Measurements from ENCODE around the gene OR4D2. TPM values are rescaled to one million over a fixed set of nuclear protein-coding genes. Genes with fewer than 3 reads are reported as not detected.

The OR4D2 gene
- total and polyA plus RNA-seq, 2 of the 4 experiments (the other 2 are of a cell fraction), result not detected

GRCh38 chr17:58187063-58187462 lies 20.3 kb downstream of the OR4D2 start:
- Histone ChIP-seq H3K9ac (ENCODE audit: low read depth, low read length) (no peak overlapping the region), H2BK20ac (ENCODE audit: low read depth, low read length) (no peak overlapping the region), H3K23ac (ENCODE audit: low read depth, low read length) (no peak overlapping the region), H3K14ac (replicated peaks; ENCODE audit: low read depth, low read length) (no peak overlapping the region), H3K4ac (ENCODE audit: low read depth, low read length) (no peak overlapping the region), H3K4me3 (ENCODE audit: insufficient read depth, low read depth, low read length) (no peak overlapping the region), H3K36me3 (ENCODE audit: control insufficient read depth, insufficient read depth, low read length) (no peaks in the 10 kb centered on the region), H2BK120ac (ENCODE audit: low read depth, low read length) (no peak overlapping the region), H2BK15ac (ENCODE audit: low read depth, low read length) (no peak overlapping the region), H3K27me3 (ENCODE audit: control insufficient read depth, insufficient read depth, low read length) (peaks cover 10% of the 10 kb centered on the region), H2BK5ac (ENCODE audit: low read depth, low read length, poor library complexity, severe bottlenecking) (no peak overlapping the region), H4K8ac (ENCODE audit: low read depth in 2 of 2, low read length in 2 of 2) (no peak overlapping the region), H4K5ac (ENCODE audit: low read depth, low read length) (no peak overlapping the region), H2AK9ac (replicated peaks; ENCODE audit: low read depth, low read length, poor library complexity) (no peak overlapping the region), H3K18ac (ENCODE audit: low read depth, low read length) (no peak overlapping the region), H3K9me1 (ENCODE audit: insufficient read depth, low read length) (peaks cover 4% of the 10 kb centered on the region; the same call in 1 of the 2 replicates), H3K56ac (ENCODE audit: extremely low read depth, insufficient read depth, low read length) (no peak overlapping the region), H2AK5ac (ENCODE audit: low read depth, low read length) (no peak overlapping the region), H4K20me1 (ENCODE audit: insufficient read depth, low read length) (no peaks in the 10 kb centered on the region), H3K79me1 (ENCODE audit: low read depth in 1 of 2, low read length in 2 of 2) (no peaks in the 10 kb centered on the region), H3K9me3 (ENCODE audit: control insufficient read depth, insufficient read depth, low read length) (no peaks in the 10 kb centered on the region), H3K4me2 (ENCODE audit: low read depth, low read length) (no peak overlapping the region), H3K27ac (ENCODE audit: insufficient read depth, low read length) (no peak overlapping the region), H3K4me1 (ENCODE audit: control insufficient read depth, insufficient read depth, low read length) (no peaks in the 10 kb centered on the region), H4K91ac (ENCODE audit: insufficient read depth, low read depth, low read length) (no peak overlapping the region), H2AFZ (replicated peaks; ENCODE audit: low read length, poor library complexity) (no peak overlapping the region)
- dilution Hi-C loops (cut with HindIII; ENCODE audit: low sequenced_read_pairs, unreplicated experiment), result no loop called here
- DNase-seq (no peak), ATAC-seq (ENCODE audit: low read depth) (no peak)
- BruUV-seq (replicated peaks), result no TSS peak
- TF ChIP-seq MAFK (IDR thresholded peaks at IDR 0.05; ENCODE audit: low read depth, low read length) (no peak), RFX5 (IDR thresholded peaks at IDR 0.05; ENCODE audit: low read depth, low read length) (no peak), SMC3 (IDR thresholded peaks at IDR 0.05; ENCODE audit: low read depth, low read length) (no peak), ELK1 (IDR thresholded peaks at IDR 0.05; ENCODE audit: borderline replicate concordance, low read depth, low read length) (no peak), CEBPB (IDR thresholded peaks at IDR 0.05; ENCODE audit: low read depth, low read length) (no peak), RAD21 (IDR thresholded peaks at IDR 0.05; ENCODE audit: low read length) (no peak), MXI1 (IDR thresholded peaks at IDR 0.05; ENCODE audit: borderline replicate concordance, low read depth, low read length) (no peak), POLR2A (IDR thresholded peaks at IDR 0.05; ENCODE audit: low read depth, low read length) (no peak), NFE2L2 (IDR thresholded peaks at IDR 0.05; ENCODE audit: low read depth, low read length) (no peak), FOS (IDR thresholded peaks at IDR 0.05; ENCODE audit: low read depth, low read length) (no peak), USF2 (IDR thresholded peaks at IDR 0.05; ENCODE audit: low read depth, low read length) (no peak), RCOR1 (IDR thresholded peaks at IDR 0.05; ENCODE audit: insufficient replicate concordance, low read length) (no peak), MAZ (IDR thresholded peaks at IDR 0.05; ENCODE audit: borderline replicate concordance, low read depth, low read length) (no peak), CTCF (conservative IDR thresholded peaks at IDR 0.05; ENCODE audit: low read depth, low read length) (no peak), BHLHE40 (IDR thresholded peaks at IDR 0.05; ENCODE audit: low read depth, low read length) (no peak), CHD1 (IDR thresholded peaks at IDR 0.05; ENCODE audit: low read depth, low read length) (no peak)
- WGBS, 2 experiments (ENCODE audit: extremely low coverage in 2 of 2, insufficient read length in 1 of 2), result 85% methylated on average over 3 of the region's 6 CpGs; no CpG with 5 or more reads in 1 of the 2 experiments
- intact Hi-C loops (cut with micrococcal nuclease), result no loop called here
- ChIA-PET CTCF (no interaction called here), POLR2A (ENCODE audit: unreplicated experiment) (no interaction called here)
- in situ Hi-C loops (cut with MboI; ENCODE audit: low sequenced_read_pairs), result no loop called here

Measured in IMR-90 (cell line).